ENCODE results near the gene SHROOM3. TPM values are rescaled to one million over a fixed set of nuclear protein-coding genes. Genes with fewer than 3 reads are reported as not detected.

Gene SHROOM3
- total and polyA plus RNA-seq, 10 donors = 0.37 to 23.9 (median 8.3) TPM

- DNase-seq = no peak
- Histone ChIP-seq H3K4me3 (no peak overlapping the region), H3K27me3 (replicated peaks in 1 of 7) (no peaks in the 10 kb centered on the region), H3K4me1 (no peaks in the 10 kb centered on the region), H3K36me3 (no peaks in the 10 kb centered on the region), H3K9me3 (peaks cover 0 to 5% (median 0%) of the 10 kb centered on the region in 8 donors), H3K27ac (no peak overlapping the region)
- TF ChIP-seq CTCF (IDR thresholded peaks at IDR 0.05 in 8 of 11, conservative IDR thresholded peaks at IDR 0.05 in 3 of 11) (no peak), POLR2AphosphoS5 (IDR thresholded peaks at IDR 0.05) (no peak), POLR2A (IDR thresholded peaks at IDR 0.05) (no peak)
- intact Hi-C loops (cut with DNase I; ENCODE audit: low total_unique reads) = no loop called here
Observed at GRCh38 chr4:76654791-76655190, 219.8 kb downstream of the SHROOM3 start.

GRCh38 chr4:76655566-76656479 is 220.8 kb downstream of the SHROOM3 start:
- H3K4me1 ChIP-seq = no peaks in the 10 kb centered on the region
- no peak overlapping the region for H3K27ac ChIP-seq
- H3K27me3 ChIP-seq (replicated peaks in 1 of 7) = no peaks in the 10 kb centered on the region
- intact Hi-C loops (cut with DNase I; ENCODE audit: low total_unique reads) = no loop called here
- peaks cover 0 to under 1% (median 0%) of the 10 kb centered on the region in 8 donors for H3K9me3 ChIP-seq
- no peak for TF ChIP-seq POLR2A (IDR thresholded peaks at IDR 0.05)
- TF ChIP-seq POLR2AphosphoS5 (IDR thresholded peaks at IDR 0.05) = no peak
- no peak for TF ChIP-seq CTCF (IDR thresholded peaks at IDR 0.05 in 8 of 11, conservative IDR thresholded peaks at IDR 0.05 in 3 of 11)
- H3K36me3 ChIP-seq = no peaks in the 10 kb centered on the region
- WGBS, 5 donors = 65 to 87% (median 83%) methylated on average over 6 of the region's 6 CpGs
- no peak overlapping the region for H3K4me3 ChIP-seq
- no peak for DNase-seq

GRCh38 chr4:76657443-76657842 is 222.4 kb downstream of the SHROOM3 start:
- no peak overlapping the region for H3K27ac ChIP-seq
- H3K4me1 ChIP-seq = no peaks in the 10 kb centered on the region
- H3K9me3 ChIP-seq = no peaks in the 10 kb centered on the region
- H3K36me3 ChIP-seq = no peaks in the 10 kb centered on the region
- DNase-seq = no peak
- no peak for TF ChIP-seq POLR2A (IDR thresholded peaks at IDR 0.05)
- TF ChIP-seq POLR2AphosphoS5 (IDR thresholded peaks at IDR 0.05) = no peak
- no peak for TF ChIP-seq CTCF (IDR thresholded peaks at IDR 0.05 in 8 of 11, conservative IDR thresholded peaks at IDR 0.05 in 3 of 11)
- intact Hi-C loops (cut with DNase I; ENCODE audit: low total_unique reads) = no loop called here
- no peak overlapping the region for H3K4me3 ChIP-seq
- 90 to 99% (median 95%) methylated on average over 2 of the region's 2 CpGs for WGBS, 5 donors
- H3K27me3 ChIP-seq (replicated peaks in 1 of 7) = no peaks in the 10 kb centered on the region

- Histone ChIP-seq H3K27me3 (replicated peaks in 1 of 7) (no peaks in the 10 kb centered on the region), H3K4me3 (no peak overlapping the region), H3K36me3 (no peaks in the 10 kb centered on the region), H3K4me1 (no peaks in the 10 kb centered on the region), H3K27ac (no peak overlapping the region), H3K9me3 (no peaks in the 10 kb centered on the region)
- WGBS, 5 donors = 77 to 92% (median 82%) methylated on average over 3 of the region's 3 CpGs
- no peak for DNase-seq
- intact Hi-C loops (cut with DNase I; ENCODE audit: low total_unique reads) = no loop called here
- TF ChIP-seq POLR2A (IDR thresholded peaks at IDR 0.05) = no peak
- TF ChIP-seq CTCF (IDR thresholded peaks at IDR 0.05 in 8 of 11, conservative IDR thresholded peaks at IDR 0.05 in 3 of 11) = no peak
Observed at GRCh38 chr4:76658231-76659102, 223.4 kb downstream of the SHROOM3 start.
